ENCODE data around the gene ARHGEF3. TPM values are rescaled to one million over a fixed set of nuclear protein-coding genes. Genes with fewer than 3 reads are reported as not detected.

The ARHGEF3 gene
- total RNA-seq, 1 donor from 2014 or later = 72.2 TPM

DNA sequence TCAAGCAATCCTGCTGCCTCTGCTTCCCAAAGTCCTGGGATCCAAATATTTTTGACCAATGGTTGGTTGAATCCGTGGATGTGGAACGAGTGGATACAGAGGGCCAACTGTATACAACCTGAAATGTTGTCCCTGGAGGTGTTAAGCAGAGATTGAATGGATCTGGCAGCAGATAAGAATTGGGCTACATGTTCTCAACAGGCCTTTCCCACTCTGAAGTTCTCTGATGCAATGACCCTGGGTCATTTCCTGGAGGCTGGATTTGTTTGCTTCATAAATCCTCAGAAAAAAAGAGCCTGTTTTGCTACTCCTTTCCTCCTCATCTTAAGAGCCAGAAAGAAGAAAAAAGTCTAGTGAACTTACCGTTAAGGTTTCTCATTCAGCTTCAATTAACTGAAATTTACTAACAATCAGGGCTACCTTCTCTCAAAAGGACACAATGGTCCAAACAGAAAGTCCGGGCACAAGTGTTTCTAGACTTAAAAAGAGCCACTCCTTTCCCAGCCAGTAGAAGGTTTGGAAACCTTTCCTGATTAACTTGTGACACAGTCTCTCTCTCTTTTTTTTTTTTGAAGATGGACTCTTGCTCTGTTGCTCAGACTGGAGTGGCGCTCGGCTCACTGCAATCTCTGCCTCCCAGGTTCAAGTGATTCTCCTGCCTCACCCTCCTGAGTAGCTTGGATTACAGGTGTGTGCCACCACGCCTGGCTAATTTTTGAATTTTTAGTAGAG lies 6.5 kb downstream of the ARHGEF3 start:
- Mint-ChIP-seq H3K9me3 (ENCODE audit: low read depth) (peaks cover 3% of the 10 kb centered on the region), H3K27me3 (no peaks in the 10 kb centered on the region), H3K4me3 (ENCODE audit: low read depth) (no peak overlapping the region), H3K4me1 (ENCODE audit: low read depth) (peaks cover 54% of the 10 kb centered on the region), H3K36me3 (ENCODE audit: insufficient read depth) (peaks cover 13% of the 10 kb centered on the region), H3K27ac (peak overlapping the region; percentile 14)
- TF ChIP-seq, protein P1, sequence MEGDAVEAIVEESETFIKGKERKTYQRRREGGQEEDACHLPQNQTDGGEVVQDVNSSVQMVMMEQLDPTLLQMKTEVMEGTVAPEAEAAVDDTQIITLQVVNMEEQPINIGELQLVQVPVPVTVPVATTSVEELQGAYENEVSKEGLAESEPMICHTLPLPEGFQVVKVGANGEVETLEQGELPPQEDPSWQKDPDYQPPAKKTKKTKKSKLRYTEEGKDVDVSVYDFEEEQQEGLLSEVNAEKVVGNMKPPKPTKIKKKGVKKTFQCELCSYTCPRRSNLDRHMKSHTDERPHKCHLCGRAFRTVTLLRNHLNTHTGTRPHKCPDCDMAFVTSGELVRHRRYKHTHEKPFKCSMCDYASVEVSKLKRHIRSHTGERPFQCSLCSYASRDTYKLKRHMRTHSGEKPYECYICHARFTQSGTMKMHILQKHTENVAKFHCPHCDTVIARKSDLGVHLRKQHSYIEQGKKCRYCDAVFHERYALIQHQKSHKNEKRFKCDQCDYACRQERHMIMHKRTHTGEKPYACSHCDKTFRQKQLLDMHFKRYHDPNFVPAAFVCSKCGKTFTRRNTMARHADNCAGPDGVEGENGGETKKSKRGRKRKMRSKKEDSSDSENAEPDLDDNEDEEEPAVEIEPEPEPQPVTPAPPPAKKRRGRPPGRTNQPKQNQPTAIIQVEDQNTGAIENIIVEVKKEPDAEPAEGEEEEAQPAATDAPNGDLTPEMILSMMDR (IDR thresholded peaks at IDR 0.05; ENCODE audit: unreplicated experiment) = no peak
- DNase-seq (ENCODE audit: low spot score, unreplicated experiment) = no peak

DNA sequence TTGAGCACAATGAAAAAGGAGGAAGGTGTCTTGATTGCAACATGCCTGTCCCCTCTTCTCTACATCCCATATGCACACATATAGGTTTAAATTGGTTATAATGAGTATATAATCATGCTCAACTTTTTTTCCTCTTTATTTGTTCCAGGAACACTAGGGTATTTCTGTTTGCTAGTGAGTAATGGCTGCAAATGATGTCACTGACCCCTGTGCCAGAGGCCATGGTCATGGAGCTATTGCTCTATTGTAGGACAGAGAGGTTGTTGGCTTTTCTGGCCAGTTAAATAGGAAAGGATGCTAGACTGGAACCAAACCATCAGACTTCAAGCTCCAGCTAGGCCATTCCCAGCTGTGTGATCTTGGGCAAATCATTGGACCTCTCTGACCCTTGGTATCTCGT lies 9.6 kb downstream of the ARHGEF3 start:
- no peak overlapping the region for H3K4me3 Mint-ChIP-seq (ENCODE audit: low read depth)
- TF ChIP-seq, protein P1 (IDR thresholded peaks at IDR 0.05; ENCODE audit: unreplicated experiment) = no peak
- H3K9me3 Mint-ChIP-seq (ENCODE audit: low read depth) = peaks cover 3% of the 10 kb centered on the region
- no peak overlapping the region for H3K27ac Mint-ChIP-seq
- H3K4me1 Mint-ChIP-seq (ENCODE audit: low read depth) = peaks cover 50% of the 10 kb centered on the region
- H3K36me3 Mint-ChIP-seq (ENCODE audit: insufficient read depth) = peaks cover 16% of the 10 kb centered on the region
- no peak for DNase-seq (ENCODE audit: low spot score, unreplicated experiment)
- no peaks in the 10 kb centered on the region for H3K27me3 Mint-ChIP-seq

DNA sequence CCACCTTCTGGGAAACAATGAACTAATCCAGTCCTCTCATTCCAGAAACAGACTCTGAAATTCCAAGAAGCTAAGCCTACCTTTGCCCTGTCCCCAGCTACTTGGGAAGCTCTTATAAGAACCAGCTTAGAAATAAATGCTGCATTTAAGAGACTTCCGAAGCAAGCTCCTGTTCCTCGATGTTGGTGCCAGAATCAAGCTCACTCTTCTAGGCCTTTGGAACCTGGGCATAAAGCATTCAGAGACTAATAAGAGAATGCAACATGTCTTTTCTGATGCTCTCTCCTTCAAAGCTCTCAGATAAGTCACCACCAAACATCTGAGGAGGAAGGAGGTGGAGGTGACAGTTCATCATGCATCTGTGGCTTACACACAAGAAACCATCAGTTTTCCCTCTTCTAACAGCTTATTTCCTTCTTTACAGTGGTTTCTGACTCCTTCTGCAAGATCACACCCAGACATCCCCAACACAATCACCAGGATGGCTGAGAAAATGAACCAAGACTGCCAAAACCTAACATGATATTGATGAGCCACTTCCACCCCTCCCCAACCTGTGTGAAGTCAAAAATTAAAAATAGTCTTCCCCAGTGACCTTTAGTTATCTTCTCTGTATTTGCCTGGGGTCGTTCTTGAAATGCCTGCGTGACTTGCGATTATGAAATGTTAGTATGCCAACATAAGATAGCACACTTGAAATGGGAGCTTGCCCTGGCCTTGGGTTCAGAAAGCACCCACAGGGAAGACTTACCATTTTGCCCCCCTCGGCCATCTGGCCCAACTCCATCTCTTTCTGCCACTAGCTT lies 11.5 kb downstream of the ARHGEF3 start:
- H3K27me3 Mint-ChIP-seq = no peaks in the 10 kb centered on the region

DNA sequence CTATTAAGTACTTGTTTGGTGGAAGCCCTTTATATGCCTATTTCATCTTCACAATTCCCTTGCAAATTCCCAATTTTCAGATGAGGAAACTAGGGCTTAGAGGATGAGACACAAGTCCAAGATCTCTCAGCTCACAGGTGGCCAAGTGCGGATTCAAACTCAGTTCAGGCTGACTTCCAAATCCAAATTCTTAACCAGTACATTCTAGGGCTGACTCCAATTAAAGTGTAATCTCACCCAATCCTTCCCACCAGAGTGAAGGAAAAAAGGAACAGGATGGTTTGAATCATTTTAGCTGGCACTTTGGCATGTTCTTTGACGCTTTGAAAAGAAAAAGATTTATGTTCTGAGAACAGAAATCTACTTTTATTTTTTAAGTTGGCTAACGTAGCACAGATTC lies 12.7 kb downstream of the ARHGEF3 start:
- Mint-ChIP-seq H3K4me1 (ENCODE audit: low read depth) (peaks cover 62% of the 10 kb centered on the region), H3K9me3 (ENCODE audit: low read depth) (peaks cover 3% of the 10 kb centered on the region), H3K4me3 (ENCODE audit: low read depth) (no peak overlapping the region), H3K27ac (peak overlapping the region; percentile 35), H3K27me3 (no peaks in the 10 kb centered on the region), H3K36me3 (ENCODE audit: insufficient read depth) (peaks cover 12% of the 10 kb centered on the region)
- no peak for DNase-seq (ENCODE audit: low spot score, unreplicated experiment)
- TF ChIP-seq, protein P1 (IDR thresholded peaks at IDR 0.05; ENCODE audit: unreplicated experiment) = no peak

More for the DNA sequence above, 11.5 kb downstream of the ARHGEF3 start:
- H3K27ac Mint-ChIP-seq = peak overlapping the region; percentile 27
- peaks cover 14% of the 10 kb centered on the region for H3K36me3 Mint-ChIP-seq (ENCODE audit: insufficient read depth)
- no peak overlapping the region for H3K4me3 Mint-ChIP-seq (ENCODE audit: low read depth)
- no peak for DNase-seq (ENCODE audit: low spot score, unreplicated experiment)
- H3K9me3 Mint-ChIP-seq (ENCODE audit: low read depth) = peaks cover 3% of the 10 kb centered on the region
- H3K4me1 Mint-ChIP-seq (ENCODE audit: low read depth) = peaks cover 51% of the 10 kb centered on the region
- TF ChIP-seq, protein P1 (IDR thresholded peaks at IDR 0.05; ENCODE audit: unreplicated experiment) = no peak

DNA sequence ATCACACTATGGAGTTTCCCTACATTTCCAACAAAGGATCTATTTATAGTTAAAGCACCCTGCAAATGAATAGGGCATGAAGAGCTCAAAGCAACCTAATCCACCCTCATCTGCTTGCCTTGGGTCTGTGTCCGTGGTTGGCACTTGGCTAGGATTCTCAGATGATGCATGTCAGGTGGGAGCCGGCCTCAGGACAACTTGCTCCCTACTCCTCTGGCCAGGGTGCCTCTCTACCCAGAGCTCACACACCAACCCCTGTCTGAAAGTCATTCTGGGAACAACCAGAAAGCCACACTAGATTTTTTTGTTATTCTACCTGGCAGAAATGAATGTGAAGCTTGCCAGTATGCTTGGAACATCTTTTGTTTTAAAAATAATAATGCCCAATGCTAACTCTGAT lies 13.2 kb downstream of the ARHGEF3 start:
- Mint-ChIP-seq H3K4me3 (ENCODE audit: low read depth) (no peak overlapping the region), H3K27me3 (no peaks in the 10 kb centered on the region), H3K9me3 (ENCODE audit: low read depth) (no peaks in the 10 kb centered on the region), H3K27ac (peak overlapping the region; percentile 35), H3K36me3 (ENCODE audit: insufficient read depth) (peaks cover 9% of the 10 kb centered on the region), H3K4me1 (ENCODE audit: low read depth) (peaks cover 65% of the 10 kb centered on the region)
- TF ChIP-seq, protein P1 (IDR thresholded peaks at IDR 0.05; ENCODE audit: unreplicated experiment) = no peak
- DNase-seq (ENCODE audit: low spot score, unreplicated experiment) = no peak
